PC-9 (cell line): ENCODE measurements around the gene ERC2. TPM values are rescaled to one million over a fixed set of nuclear protein-coding genes. Genes with fewer than 3 reads are reported as not detected.

Experiments used
- BruUV-seq: library from RNA; stranded (reverse); fragments of 400-500 nt; replicated peaks from 2 replicates; lab custom pipeline; 2021; lab: Mats Ljungman, UMichigan
- CTCF ChIA-PET: fragments of 300-600 bp; sonication (Branson Sonifier 250); formaldehyde crosslinking; loops from one replicate; lab custom pipeline; 2022; ENCODE audit warnings: antibody characterized with exemption; lab: Charles Lee
- POLR2A ChIA-PET: fragments of 300-600 bp; sonication (Branson Sonifier 250); formaldehyde crosslinking; loops from one replicate; lab custom pipeline; 2022; ENCODE audit warnings: antibody characterized with exemption; ENCODE audit not compliant: unreplicated experiment; lab: Charles Lee
- DNase-seq, 2 experiments: peaks; one replicate each; pipeline versions ENCODE4 v3.0.0 to v3.0.0-alpha.2; 2015 to 2022; ENCODE audit warnings: mixed read lengths in 1 of 2
- H2AFZ ChIP-seq: fragments of 200-600 bp; sonication (generic); 2 replicates; pipeline ENCODE4 v1.8.1; 2017; ENCODE audit warnings: antibody characterized with exemption
- H3F3A ChIP-seq: fragments of 200-600 bp; sonication (generic); 2 replicates; pipeline ENCODE4 v1.8.1; 2017; ENCODE audit warnings: antibody characterized with exemption, mild to moderate bottlenecking, low read depth; ENCODE audit not compliant: insufficient read depth
- H3K27ac ChIP-seq: fragments of 200-600 bp; sonication (generic); 2 replicates; pipeline ENCODE4 v1.6.1; 2016; ENCODE audit warnings: mixed run types
- H3K27me3 ChIP-seq: fragments of 200-600 bp; sonication (generic); 2 replicates; pipeline ENCODE4 v1.6.1; 2016; ENCODE audit warnings: low read depth, mixed run types; ENCODE audit not compliant: insufficient read depth
- H3K36me3 ChIP-seq: fragments of 200-600 bp; sonication (generic); 2 replicates; pipeline ENCODE4 v1.6.1; 2016; ENCODE audit warnings: low read depth, mixed run types
- H3K4me1 ChIP-seq: fragments of 200-600 bp; sonication (generic); replicated peaks from 2 replicates; pipeline ENCODE4 v1.6.1; 2016; ENCODE audit warnings: mixed run types; ENCODE audit not compliant: insufficient read depth
- H3K4me2 ChIP-seq: fragments of 200-600 bp; sonication (generic); 2 replicates; pipeline ENCODE4 v1.6.1; 2017; ENCODE audit warnings: mixed run types
- H3K4me3 ChIP-seq: fragments of 200-600 bp; sonication (generic); 2 replicates; pipeline ENCODE4 v1.6.1; 2016; ENCODE audit warnings: mixed run types
- H3K79me2 ChIP-seq: fragments of 200-600 bp; sonication (generic); 2 replicates; pipeline ENCODE4 v1.6.1; 2017; ENCODE audit warnings: low read depth, mixed run types
- H3K9me2 ChIP-seq: fragments of 200-600 bp; sonication (generic); 2 replicates; pipeline ENCODE4 v1.8.1; 2017; ENCODE audit warnings: mild to moderate bottlenecking; ENCODE audit not compliant: insufficient read depth
- H3K9me3 ChIP-seq: fragments of 200-600 bp; sonication (generic); 2 replicates; pipeline ENCODE4 v1.8.1; 2016; ENCODE audit warnings: low read depth; ENCODE audit not compliant: insufficient read depth
- H4K20me1 ChIP-seq: fragments of 200-600 bp; sonication (generic); 2 replicates; pipeline ENCODE4 v1.8.1; 2017; ENCODE audit not compliant: insufficient read depth
- CTCF ChIP-seq: fragments of 200-600 bp; sonication (generic); conservative IDR thresholded peaks from 2 replicates; pipeline ENCODE4 v1.6.1; 2017; ENCODE audit warnings: mixed run types, antibody characterized with exemption, mild to moderate bottlenecking, moderate library complexity
- EZH2 ChIP-seq: fragments of 200-600 bp; sonication (generic); IDR thresholded peaks from 2 replicates; pipeline ENCODE4 v1.8.0; 2017; ENCODE audit warnings: antibody characterized with exemption, low read depth
- intact Hi-C: fragments of 100-400 bp; cut with micrococcal nuclease; formaldehyde crosslinking; loops from one replicate; pipeline ENCODE4 v1.10.0; 2022; ENCODE audit not compliant: unreplicated experiment
- total RNA-seq: library from RNA; stranded (reverse); gene quantifications from 2 replicates; pipeline ENCODE4 v1.2.3, GENCODE V29; 2021

ERC2 gene
- total RNA-seq, 1 experiment from 2014 or later: 1.4 TPM

GRCh38 chr3:56356808-56357207 lies 111.5 kb downstream of the ERC2 start:
- no peak for DNase-seq
- H3K36me3 ChIP-seq: no peaks in the 10 kb centered on the region
- H3F3A ChIP-seq: no peaks in the 10 kb centered on the region
- no peaks in the 10 kb centered on the region for H3K9me3 ChIP-seq
- no peaks in the 10 kb centered on the region; the same call in 1 of the 2 replicates for H3K9me2 ChIP-seq
- H3K27me3 ChIP-seq: no peaks in the 10 kb centered on the region
- no peak overlapping the region for H3K4me2 ChIP-seq
- no peaks in the 10 kb centered on the region for H4K20me1 ChIP-seq
- H3K27ac ChIP-seq: no peak overlapping the region
- BruUV-seq: no TSS peak
- no peak overlapping the region for H3K4me3 ChIP-seq
- no peak overlapping the region for H2AFZ ChIP-seq
- intact Hi-C loops: no loop called here
- ChIA-PET CTCF (no interaction called here), POLR2A (no interaction called here)
- H3K79me2 ChIP-seq: no peaks in the 10 kb centered on the region
- H3K4me1 ChIP-seq: no peaks in the 10 kb centered on the region
- TF ChIP-seq CTCF: no peak
- no peak for TF ChIP-seq EZH2

GRCh38 chr3:56355570-56356185 lies 112.6 kb downstream of the ERC2 start:
- intact Hi-C loops: no loop called here
- no peak for DNase-seq
- Histone ChIP-seq H3K9me3 (no peaks in the 10 kb centered on the region), H3K4me2 (no peak overlapping the region), H3K79me2 (no peaks in the 10 kb centered on the region), H3K27ac (no peak overlapping the region), H2AFZ (no peak overlapping the region), H3K27me3 (no peaks in the 10 kb centered on the region), H3K36me3 (no peaks in the 10 kb centered on the region), H3K9me2 (no peaks in the 10 kb centered on the region), H3K4me1 (no peaks in the 10 kb centered on the region), H3K4me3 (no peak overlapping the region), H3F3A (no peaks in the 10 kb centered on the region), H4K20me1 (no peaks in the 10 kb centered on the region)
- no TSS peak for BruUV-seq
- POLR2A ChIA-PET: no interaction called here
- TF ChIP-seq CTCF: no peak
- TF ChIP-seq EZH2: no peak
- CTCF ChIA-PET: no interaction called here

GRCh38 chr3:56351537-56351936 lies 116.7 kb downstream of the ERC2 start:
- POLR2A ChIA-PET: no interaction called here
- H3K27me3 ChIP-seq: no peaks in the 10 kb centered on the region
- no peak for DNase-seq
- no peak for TF ChIP-seq EZH2
- no peak for TF ChIP-seq CTCF
- H3K9me3 ChIP-seq: no peaks in the 10 kb centered on the region
- H3K79me2 ChIP-seq: no peaks in the 10 kb centered on the region
- H3K4me2 ChIP-seq: no peak overlapping the region
- H4K20me1 ChIP-seq: no peaks in the 10 kb centered on the region
- intact Hi-C loops: no loop called here
- no TSS peak for BruUV-seq
- no peaks in the 10 kb centered on the region for H3K36me3 ChIP-seq
- H3K27ac ChIP-seq: no peak overlapping the region
- no peaks in the 10 kb centered on the region for H3F3A ChIP-seq
- no peak overlapping the region for H2AFZ ChIP-seq
- H3K4me1 ChIP-seq: no peaks in the 10 kb centered on the region
- CTCF ChIA-PET: no interaction called here
- H3K9me2 ChIP-seq: no peaks in the 10 kb centered on the region
- no peak overlapping the region for H3K4me3 ChIP-seq
